ENCODE measurements around the gene HMGN2. TPM values are rescaled to one million over a fixed set of nuclear protein-coding genes. Genes with fewer than 3 reads are reported as not detected.

Gene HMGN2
- total and polyA plus RNA-seq, 2 donors (not counting 1 experiment from before 2014, with no cell fraction given), result 170 to 442 TPM

GRCh38 chr1:26440259-26440658 is 32.0 kb upstream of the HMGN2 start:
- H3K27ac ChIP-seq (ENCODE audit: insufficient read depth, low read length), result no peak overlapping the region
- no peaks in the 10 kb centered on the region for H3K79me2 ChIP-seq (ENCODE audit: control insufficient read depth, insufficient read depth, low read length)
- no peaks in the 10 kb centered on the region for H4K20me1 ChIP-seq (ENCODE audit: control insufficient read depth, extremely low read depth, insufficient read depth, low read length)
- H3K4me3 ChIP-seq (replicated peaks in 1 of 4; ENCODE audit: control extremely low read depth in 1 of 4, insufficient read depth in 1 of 4, low read depth in 3 of 4, low read length in 4 of 4), result no peak overlapping the region
- no peak for DNase-seq (ENCODE audit: low read depth in 2 of 2)
- peaks cover 13% of the 10 kb centered on the region for H3K36me3 ChIP-seq (ENCODE audit: control insufficient read depth, insufficient read depth, low read length)
- H3K27me3 ChIP-seq (ENCODE audit: control insufficient read depth, insufficient read depth, low read length), result no peaks in the 10 kb centered on the region
- no peak overlapping the region for H2AFZ ChIP-seq (ENCODE audit: low read length)
- no peaks in the 10 kb centered on the region for H3K9me3 ChIP-seq (ENCODE audit: control insufficient read depth, insufficient read depth, low read depth, low read length)
- H3K9ac ChIP-seq (ENCODE audit: insufficient read depth, low read length), result no peak overlapping the region
- H3K4me2 ChIP-seq (ENCODE audit: extremely low read depth, insufficient read depth, low read length), result no peak overlapping the region
- H3K4me1 ChIP-seq (ENCODE audit: control insufficient read depth, extremely low read depth, insufficient read depth, low read length), result no peaks in the 10 kb centered on the region
- no peak for TF ChIP-seq EZH2 (IDR thresholded peaks at IDR 0.05; ENCODE audit: low read length, missing control alignments)
- TF ChIP-seq, protein P1, sequence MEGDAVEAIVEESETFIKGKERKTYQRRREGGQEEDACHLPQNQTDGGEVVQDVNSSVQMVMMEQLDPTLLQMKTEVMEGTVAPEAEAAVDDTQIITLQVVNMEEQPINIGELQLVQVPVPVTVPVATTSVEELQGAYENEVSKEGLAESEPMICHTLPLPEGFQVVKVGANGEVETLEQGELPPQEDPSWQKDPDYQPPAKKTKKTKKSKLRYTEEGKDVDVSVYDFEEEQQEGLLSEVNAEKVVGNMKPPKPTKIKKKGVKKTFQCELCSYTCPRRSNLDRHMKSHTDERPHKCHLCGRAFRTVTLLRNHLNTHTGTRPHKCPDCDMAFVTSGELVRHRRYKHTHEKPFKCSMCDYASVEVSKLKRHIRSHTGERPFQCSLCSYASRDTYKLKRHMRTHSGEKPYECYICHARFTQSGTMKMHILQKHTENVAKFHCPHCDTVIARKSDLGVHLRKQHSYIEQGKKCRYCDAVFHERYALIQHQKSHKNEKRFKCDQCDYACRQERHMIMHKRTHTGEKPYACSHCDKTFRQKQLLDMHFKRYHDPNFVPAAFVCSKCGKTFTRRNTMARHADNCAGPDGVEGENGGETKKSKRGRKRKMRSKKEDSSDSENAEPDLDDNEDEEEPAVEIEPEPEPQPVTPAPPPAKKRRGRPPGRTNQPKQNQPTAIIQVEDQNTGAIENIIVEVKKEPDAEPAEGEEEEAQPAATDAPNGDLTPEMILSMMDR (conservative IDR thresholded peaks at IDR 0.05 in 1 of 2, IDR thresholded peaks at IDR 0.05 in 1 of 2; ENCODE audit: low read depth in 1 of 2, low read length in 2 of 2), result no peak

- Histone ChIP-seq H3K36me3 (ENCODE audit: control insufficient read depth, insufficient read depth, low read length) (peaks cover 11% of the 10 kb centered on the region), H3K27me3 (ENCODE audit: control insufficient read depth, insufficient read depth, low read length) (no peaks in the 10 kb centered on the region), H3K79me2 (ENCODE audit: control insufficient read depth, insufficient read depth, low read length) (no peaks in the 10 kb centered on the region), H2AFZ (ENCODE audit: low read length) (no peak overlapping the region), H3K4me2 (ENCODE audit: extremely low read depth, insufficient read depth, low read length) (no peak overlapping the region), H4K20me1 (ENCODE audit: control insufficient read depth, extremely low read depth, insufficient read depth, low read length) (no peaks in the 10 kb centered on the region), H3K4me1 (ENCODE audit: control insufficient read depth, extremely low read depth, insufficient read depth, low read length) (no peaks in the 10 kb centered on the region), H3K27ac (ENCODE audit: insufficient read depth, low read length) (no peak overlapping the region), H3K9ac (ENCODE audit: insufficient read depth, low read length) (no peak overlapping the region), H3K4me3 (replicated peaks in 1 of 4; ENCODE audit: control extremely low read depth in 1 of 4, insufficient read depth in 1 of 4, low read depth in 3 of 4, low read length in 4 of 4) (no peak overlapping the region), H3K9me3 (ENCODE audit: control insufficient read depth, insufficient read depth, low read depth, low read length) (no peaks in the 10 kb centered on the region)
- TF ChIP-seq, protein P1 (conservative IDR thresholded peaks at IDR 0.05 in 1 of 2, IDR thresholded peaks at IDR 0.05 in 1 of 2; ENCODE audit: low read depth in 1 of 2, low read length in 2 of 2), result no peak
- TF ChIP-seq EZH2 (IDR thresholded peaks at IDR 0.05; ENCODE audit: low read length, missing control alignments), result no peak
- DNase-seq (ENCODE audit: low read depth in 2 of 2), result no peak
Observed at GRCh38 chr1:26449868-26450267, 22.4 kb upstream of the HMGN2 start.

DNA sequence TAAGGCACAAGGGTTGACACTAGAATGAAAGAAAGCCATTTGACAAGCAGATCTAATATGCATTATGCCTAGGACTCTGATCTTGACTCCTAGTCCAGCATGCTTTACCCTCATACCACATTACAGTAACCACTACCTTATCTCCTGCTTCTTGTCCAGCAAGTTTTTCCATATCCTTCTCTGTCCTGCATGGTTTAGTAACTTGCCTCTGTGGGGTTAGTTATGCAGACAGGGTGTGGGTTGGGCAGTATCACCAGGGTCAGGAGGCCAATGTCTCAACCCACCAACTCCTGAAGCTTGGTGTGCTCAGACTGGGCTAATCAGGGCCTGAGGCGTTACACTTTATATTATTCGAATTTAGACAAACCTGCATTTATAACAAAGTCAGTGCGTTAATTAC is 21.3 kb upstream of the HMGN2 start:
- Histone ChIP-seq H2AFZ (ENCODE audit: low read length) (no peak overlapping the region), H3K27ac (ENCODE audit: insufficient read depth, low read length) (no peak overlapping the region), H3K4me3 (replicated peaks in 1 of 4; ENCODE audit: control extremely low read depth in 1 of 4, insufficient read depth in 1 of 4, low read depth in 3 of 4, low read length in 4 of 4) (no peak overlapping the region), H3K79me2 (ENCODE audit: control insufficient read depth, insufficient read depth, low read length) (no peaks in the 10 kb centered on the region), H3K9ac (ENCODE audit: insufficient read depth, low read length) (no peak overlapping the region), H4K20me1 (ENCODE audit: control insufficient read depth, extremely low read depth, insufficient read depth, low read length) (no peaks in the 10 kb centered on the region), H3K9me3 (ENCODE audit: control insufficient read depth, insufficient read depth, low read depth, low read length) (no peaks in the 10 kb centered on the region), H3K27me3 (ENCODE audit: control insufficient read depth, insufficient read depth, low read length) (no peaks in the 10 kb centered on the region), H3K36me3 (ENCODE audit: control insufficient read depth, insufficient read depth, low read length) (peaks cover 11% of the 10 kb centered on the region), H3K4me1 (ENCODE audit: control insufficient read depth, extremely low read depth, insufficient read depth, low read length) (no peaks in the 10 kb centered on the region), H3K4me2 (ENCODE audit: extremely low read depth, insufficient read depth, low read length) (no peak overlapping the region)
- TF ChIP-seq EZH2 (IDR thresholded peaks at IDR 0.05; ENCODE audit: low read length, missing control alignments), result no peak
- TF ChIP-seq, protein P1 (conservative IDR thresholded peaks at IDR 0.05 in 1 of 2, IDR thresholded peaks at IDR 0.05 in 1 of 2; ENCODE audit: low read depth in 1 of 2, low read length in 2 of 2), result no peak
- no peak for DNase-seq (ENCODE audit: low read depth in 2 of 2)
